ENCODE results near the gene AKNA. TPM values are rescaled to one million over a fixed set of nuclear protein-coding genes. Genes with fewer than 3 reads are reported as not detected.

Gene AKNA
- total and polyA plus RNA-seq, 3 experiments from 2014 or later: 45.6 to 126 (median 126) TPM

- H3K4me3 Mint-ChIP-seq: peak overlapping the region; percentile 92 to 99 (median 96)
- H3K9me3 ChIP-seq (ENCODE audit: low read length): no peaks in the 10 kb centered on the region
- peaks cover 35% of the 10 kb centered on the region for H3K36me3 ChIP-seq (ENCODE audit: insufficient read depth, low read length)
- H3K4me1 ChIP-seq (ENCODE audit: insufficient read depth, low read length): peaks cover 74% of the 10 kb centered on the region
- H3K36me3 Mint-ChIP-seq: peaks cover 33 to 93% (median 41%) of the 10 kb centered on the region in 3 donors
- H3K27ac ChIP-seq (ENCODE audit: low read depth, low read length): peak overlapping the region; percentile 96
- peaks cover 0 to 4% of the 10 kb centered on the region in 2 donors for H3K27me3 Mint-ChIP-seq
- peaks cover 65 to 83% (median 72%) of the 10 kb centered on the region in 3 donors for H3K4me1 Mint-ChIP-seq
- H3K9me3 Mint-ChIP-seq: peaks cover 0 to 7% (median 0%) of the 10 kb centered on the region in 5 donors
- peak overlapping the region; percentile 98 for H3K4me3 ChIP-seq (ENCODE audit: low read length)
- H3K27me3 ChIP-seq (ENCODE audit: insufficient read depth, low read length, poor library complexity, severe bottlenecking): no peaks in the 10 kb centered on the region
- peak overlapping the region; percentile 93 to 100 (median 98) for H3K27ac Mint-ChIP-seq
- ChIA-PET POLR2A (interaction anchor here (13.0 kb wide), 1 partner anchor 15 kb away, joined by 341 read pairs; no protein-coding TSS in a partner anchor), CTCF (interaction anchor here (1.0 to 12.1 kb wide), 4 partner anchors 15 to 124 kb away, joined by 3 to 245 read pairs (median 4); no protein-coding TSS in a partner anchor)
- peak; percentile 70 to 79 (median 75) for DNase-seq
These were observed 4.9 kb downstream of the AKNA start for GRCh38 chr9:114382699-114383520.

- H3K4me1 Mint-ChIP-seq: peaks cover 86 to 96% (median 94%) of the 10 kb centered on the region in 3 donors
- peak overlapping the region; percentile 87 to 100 (median 96) for H3K27ac Mint-ChIP-seq
- peak overlapping the region; percentile 5 for H3K27ac ChIP-seq (ENCODE audit: low read depth, low read length)
- peaks cover 0 to 2% of the 10 kb centered on the region in 2 donors for H3K27me3 Mint-ChIP-seq
- peaks cover 62% of the 10 kb centered on the region for H3K36me3 ChIP-seq (ENCODE audit: insufficient read depth, low read length)
- no peaks in the 10 kb centered on the region for H3K9me3 ChIP-seq (ENCODE audit: low read length)
- peaks cover 97% of the 10 kb centered on the region for H3K4me1 ChIP-seq (ENCODE audit: insufficient read depth, low read length)
- no peaks in the 10 kb centered on the region for H3K27me3 ChIP-seq (ENCODE audit: insufficient read depth, low read length, poor library complexity, severe bottlenecking)
- peak overlapping the region; percentile 71 to 95 (median 81) for H3K4me3 Mint-ChIP-seq
- POLR2A ChIA-PET: interaction anchor here (1.2 to 1.4 kb wide), 3 partner anchors 9 to 25 kb away, joined by 3 to 6 read pairs (median 4); partner anchors contain the start of gene AKNA
- H3K9me3 Mint-ChIP-seq: peaks cover 0 to 2% (median 0%) of the 10 kb centered on the region in 5 donors
- peak overlapping the region; percentile 14 for H3K4me3 ChIP-seq (ENCODE audit: low read length)
- peaks cover 40 to 93% (median 45%) of the 10 kb centered on the region in 3 donors for H3K36me3 Mint-ChIP-seq
- CTCF ChIA-PET: interaction anchor here (1.4 to 12.1 kb wide), 3 partner anchors 9 to 20 kb away, joined by 4 to 245 read pairs (median 13); partner anchors contain the start of gene AKNA
- DNase-seq: no peak
These were observed 8.9 kb downstream of the AKNA start for GRCh38 chr9:114378883-114379282.

- Mint-ChIP-seq H3K27me3 (peaks cover 0 to 2% of the 10 kb centered on the region in 2 donors), H3K4me1 (peaks cover 85 to 96% (median 94%) of the 10 kb centered on the region in 3 donors), H3K9me3 (no peaks in the 10 kb centered on the region), H3K27ac (peak overlapping the region; percentile 87 to 98 (median 94)), H3K4me3 (peak overlapping the region; percentile 71 to 95 (median 81)), H3K36me3 (peaks cover 42 to 93% (median 46%) of the 10 kb centered on the region in 3 donors)
- POLR2A ChIA-PET: interaction anchor here (1.3 to 1.5 kb wide), 3 partner anchors 10 to 15 kb away, joined by 3 to 9 read pairs (median 8); partner anchors contain the start of gene AKNA
- no peak for DNase-seq
- Histone ChIP-seq H3K27ac (ENCODE audit: low read depth, low read length) (no peak overlapping the region), H3K36me3 (ENCODE audit: insufficient read depth, low read length) (peaks cover 58% of the 10 kb centered on the region), H3K9me3 (ENCODE audit: low read length) (no peaks in the 10 kb centered on the region), H3K4me1 (ENCODE audit: insufficient read depth, low read length) (peaks cover 97% of the 10 kb centered on the region), H3K4me3 (ENCODE audit: low read length) (no peak overlapping the region), H3K27me3 (ENCODE audit: insufficient read depth, low read length, poor library complexity, severe bottlenecking) (no peaks in the 10 kb centered on the region)
- CTCF ChIA-PET: interaction anchor here (2.5 to 12.1 kb wide), 2 partner anchors 9 to 10 kb away, joined by 13 to 245 read pairs; partner anchors contain the start of gene AKNA
These were observed 9.8 kb downstream of the AKNA start for GRCh38 chr9:114378016-114378415.

GRCh38 chr9:114376586-114377445 is 11.0 kb downstream of the AKNA start:
- POLR2A ChIA-PET: interaction anchor here (1.1 to 1.5 kb wide), 5 partner anchors 9 to 17 kb away, joined by 3 to 9 read pairs (median 8); partner anchors contain the start of gene AKNA
- H3K27ac Mint-ChIP-seq: peak overlapping the region; percentile 72 to 98 (median 92)
- H3K27ac ChIP-seq (ENCODE audit: low read depth, low read length): peak overlapping the region; percentile 21
- peaks cover 0 to 2% of the 10 kb centered on the region in 2 donors for H3K27me3 Mint-ChIP-seq
- no peaks in the 10 kb centered on the region for H3K27me3 ChIP-seq (ENCODE audit: insufficient read depth, low read length, poor library complexity, severe bottlenecking)
- peak overlapping the region in 5 of 7 donors; percentile 44 to 95 (median 83) for H3K4me3 Mint-ChIP-seq
- H3K4me1 ChIP-seq (ENCODE audit: insufficient read depth, low read length): peaks cover 95% of the 10 kb centered on the region
- no peaks in the 10 kb centered on the region for H3K9me3 ChIP-seq (ENCODE audit: low read length)
- CTCF ChIA-PET: interaction anchor here (12.1 kb wide), 1 partner anchor 9 kb away, joined by 245 read pairs; no protein-coding TSS in a partner anchor
- peaks cover 84 to 96% (median 94%) of the 10 kb centered on the region in 3 donors for H3K4me1 Mint-ChIP-seq
- peaks cover 58% of the 10 kb centered on the region for H3K36me3 ChIP-seq (ENCODE audit: insufficient read depth, low read length)
- no peak overlapping the region for H3K4me3 ChIP-seq (ENCODE audit: low read length)
- DNase-seq: peak in 1 of 5 donors; percentile 31
- H3K9me3 Mint-ChIP-seq: no peaks in the 10 kb centered on the region
- H3K36me3 Mint-ChIP-seq: peaks cover 36 to 92% (median 41%) of the 10 kb centered on the region in 3 donors

GRCh38 chr9:114375386-114376175 is 12.2 kb downstream of the AKNA start:
- peaks cover 0 to 2% of the 10 kb centered on the region in 2 donors for H3K27me3 Mint-ChIP-seq
- ChIA-PET POLR2A (interaction anchor here (1.1 to 14.5 kb wide), 3 partner anchors 10 to 12 kb away, joined by 4 to 341 read pairs (median 8); partner anchors contain the start of gene AKNA), CTCF (interaction anchor here (15.5 kb wide), 1 partner anchor 7 kb away, joined by 245 read pairs; the partner anchor contains the start of gene AKNA)
- Histone ChIP-seq H3K9me3 (ENCODE audit: low read length) (no peaks in the 10 kb centered on the region), H3K36me3 (ENCODE audit: insufficient read depth, low read length) (peaks cover 68% of the 10 kb centered on the region), H3K4me1 (ENCODE audit: insufficient read depth, low read length) (peaks cover 95% of the 10 kb centered on the region), H3K27me3 (ENCODE audit: insufficient read depth, low read length, poor library complexity, severe bottlenecking) (no peaks in the 10 kb centered on the region), H3K27ac (ENCODE audit: low read depth, low read length) (no peak overlapping the region), H3K4me3 (ENCODE audit: low read length) (no peak overlapping the region)
- H3K4me3 Mint-ChIP-seq: peak overlapping the region; percentile 40 to 85 (median 58)
- no peaks in the 10 kb centered on the region for H3K9me3 Mint-ChIP-seq
- peak overlapping the region; percentile 55 to 99 (median 93) for H3K27ac Mint-ChIP-seq
- peaks cover 90 to 96% (median 95%) of the 10 kb centered on the region in 3 donors for H3K4me1 Mint-ChIP-seq
- DNase-seq: peak in 2 of 5 donors; percentile 16 to 51
- peaks cover 36 to 95% (median 39%) of the 10 kb centered on the region in 3 donors for H3K36me3 Mint-ChIP-seq

- ChIA-PET CTCF (interaction anchor here (15.5 kb wide), 1 partner anchor 8 kb away, joined by 245 read pairs; the partner anchor contains the start of gene AKNA), POLR2A (interaction anchor here (0.6 to 14.5 kb wide), 2 partner anchors 12 to 216 kb away, joined by 5 to 341 read pairs; partner anchors contain the start of gene AKNA)
- H3K36me3 Mint-ChIP-seq: peaks cover 33 to 94% (median 36%) of the 10 kb centered on the region in 3 donors
- no peaks in the 10 kb centered on the region for H3K9me3 ChIP-seq (ENCODE audit: low read length)
- peaks cover 0 to 2% of the 10 kb centered on the region in 2 donors for H3K27me3 Mint-ChIP-seq
- peaks cover 68% of the 10 kb centered on the region for H3K36me3 ChIP-seq (ENCODE audit: insufficient read depth, low read length)
- H3K27me3 ChIP-seq (ENCODE audit: insufficient read depth, low read length, poor library complexity, severe bottlenecking): no peaks in the 10 kb centered on the region
- H3K27ac ChIP-seq (ENCODE audit: low read depth, low read length): peak overlapping the region; percentile 5
- H3K4me1 Mint-ChIP-seq: peaks cover 91 to 97% (median 95%) of the 10 kb centered on the region in 3 donors
- peak overlapping the region; percentile 40 to 85 (median 58) for H3K4me3 Mint-ChIP-seq
- H3K4me3 ChIP-seq (ENCODE audit: low read length): no peak overlapping the region
- H3K4me1 ChIP-seq (ENCODE audit: insufficient read depth, low read length): peaks cover 95% of the 10 kb centered on the region
- DNase-seq: no peak
- H3K9me3 Mint-ChIP-seq: no peaks in the 10 kb centered on the region
- H3K27ac Mint-ChIP-seq: peak overlapping the region; percentile 55 to 99 (median 93)
These were observed 12.8 kb downstream of the AKNA start for GRCh38 chr9:114374936-114375335.
